NCI-H1694 treated with DMSO at 0.1 percent for 48 hours (cell line): ENCODE measurements around the gene DPYD.
A peak's percentile ranks its signal among the peaks of the same experiment; 100 is the strongest.

Experiments
- DNase-seq: peaks from one replicate; lab custom pipeline; 2025; lab: John Stamatoyannopoulos, UW

DPYD gene

GRCh38 chr1:97685360-97685759 lies 235.5 kb downstream of the DPYD start:
- DNase-seq: no peak

GRCh38 chr1:97680894-97681293 lies 239.9 kb downstream of the DPYD start:
- no peak for DNase-seq

- no peak for DNase-seq
Observed at GRCh38 chr1:97680470-97680869, 240.4 kb downstream of the DPYD start.

- no peak for DNase-seq
Observed at GRCh38 chr1:97677702-97678101, 243.1 kb downstream of the DPYD start.

- DNase-seq: no peak
Observed at GRCh38 chr1:97674517-97674916, 246.3 kb downstream of the DPYD start.

GRCh38 chr1:97668945-97669344 lies 251.9 kb downstream of the DPYD start:
- peak; percentile 40 for DNase-seq

GRCh38 chr1:97660431-97661105 lies 260.3 kb downstream of the DPYD start:
- DNase-seq: no peak

- no peak for DNase-seq
Observed at GRCh38 chr1:97654876-97655585, 265.8 kb downstream of the DPYD start.

- no peak for DNase-seq
Observed at GRCh38 chr1:97651250-97651649, 269.6 kb downstream of the DPYD start.

GRCh38 chr1:97649591-97649990 lies 271.2 kb downstream of the DPYD start:
- no peak for DNase-seq

- no peak for DNase-seq
Observed at GRCh38 chr1:97647776-97648175, 273.1 kb downstream of the DPYD start.

- DNase-seq: no peak
Observed at GRCh38 chr1:97646071-97646470, 274.8 kb downstream of the DPYD start.

GRCh38 chr1:97640677-97641076 lies 280.2 kb downstream of the DPYD start:
- no peak for DNase-seq

GRCh38 chr1:97636941-97637340 lies 283.9 kb downstream of the DPYD start:
- DNase-seq: no peak

- DNase-seq: no peak
Observed at GRCh38 chr1:97634758-97635157, 286.1 kb downstream of the DPYD start.

GRCh38 chr1:97632776-97633175 lies 288.1 kb downstream of the DPYD start:
- no peak for DNase-seq

GRCh38 chr1:97632075-97632474 lies 288.8 kb downstream of the DPYD start:
- DNase-seq: no peak

GRCh38 chr1:97630948-97631347 lies 289.9 kb downstream of the DPYD start:
- DNase-seq: no peak

- DNase-seq: no peak
Observed at GRCh38 chr1:97630281-97630680, 290.6 kb downstream of the DPYD start.

GRCh38 chr1:97623220-97623619 lies 297.6 kb downstream of the DPYD start:
- no peak for DNase-seq

- no peak for DNase-seq
Observed at GRCh38 chr1:97621955-97622354, 298.9 kb downstream of the DPYD start.

- no peak for DNase-seq
Observed at GRCh38 chr1:97619706-97620105, 301.1 kb downstream of the DPYD start.

GRCh38 chr1:97610748-97611147 lies 310.1 kb downstream of the DPYD start:
- DNase-seq: no peak

- DNase-seq: no peak
Observed at GRCh38 chr1:97610102-97610501, 310.7 kb downstream of the DPYD start.
